HepG2 (cell line): ENCODE data around the gene ANKRD55. TPM values are rescaled to one million over a fixed set of nuclear protein-coding genes. Genes with fewer than 3 reads are reported as not detected.

Source experiments
- ATAC-seq: fragments of 200-7000 bp; cut with Tn5 transposase; 3 replicates; pipeline ENCODE4 v1.9.1; 2020; ENCODE audit warnings: mild to moderate bottlenecking, moderate library complexity
- BruUV-seq: library from RNA; stranded (reverse); fragments of 400-500 nt; replicated peaks from 2 replicates; lab custom pipeline; 2021; lab: Mats Ljungman, UMichigan
- CTCF ChIA-PET: fragments of 300-600 bp; formaldehyde crosslinking; extraction: SDS; loops from one replicate; lab custom pipeline; 2021; ENCODE audit warnings: low total read pairs, inconsistent platforms, low intra/inter-chr PET ratio; lab: Yijun Ruan, JAX
- POLR2A ChIA-PET: fragments of 350-600 bp; sonication (Branson Sonifier 250); formaldehyde crosslinking; loops from one replicate; lab custom pipeline; 2020; ENCODE audit warnings: antibody characterized with exemption, inconsistent platforms; lab: Yijun Ruan, JAX
- DNase-seq: peaks from one replicate; pipeline ENCODE4 v3.0.0-alpha.2; 2015; ENCODE audit warnings: low spot score
- FAIRE-seq: peaks from 3 replicates; lab custom pipeline; 2011; peaks lifted over from hg19 to GRCh38; lab: Jason Lieb, UNC
- H2AFZ ChIP-seq: one replicate; pipeline ENCODE4 v1.6.1; 2011; ENCODE audit warnings: low read length, inconsistent platforms
- H3K27ac ChIP-seq: fragments of 300-600 bp; 3 replicates; pipeline ENCODE4 v1.8.0; 2011; ENCODE audit warnings: mixed run types, mild to moderate bottlenecking, mixed read lengths, low read length, inconsistent platforms; ENCODE audit not compliant: insufficient read depth; ENCODE audit errors: extremely low read length
- H3K27me3 ChIP-seq, 2 experiments: fragments of 200-600 bp in 1 of 2; 2 replicates in 1 of 2; 3 replicates in 1 of 2; pipeline versions ENCODE4 v1.6.0 to v1.8.0; 2011; ENCODE audit warnings: low read length in 2 of 2, mild to moderate bottlenecking in 2 of 2, moderate library complexity in 2 of 2, inconsistent platforms in 1 of 2; ENCODE audit not compliant: insufficient read depth in 2 of 2, control insufficient read depth in 1 of 2
- H3K36me3 ChIP-seq, 2 experiments: fragments of 200-600 bp in 1 of 2; replicated peaks in 1 of 2; 2 replicates in 1 of 2; 3 replicates in 1 of 2; pipeline versions ENCODE4 v1.5.1 to v1.8.0; 2011; ENCODE audit warnings: low read length in 2 of 2, inconsistent platforms in 1 of 2; ENCODE audit not compliant: insufficient read depth in 2 of 2, control insufficient read depth in 1 of 2
- H3K4me1 ChIP-seq: 2 replicates; pipeline ENCODE4 v1.5.1; 2012; ENCODE audit warnings: low read length, inconsistent platforms; ENCODE audit not compliant: insufficient read depth
- H3K4me2 ChIP-seq: 2 replicates; pipeline ENCODE4 v1.6.0; 2011; ENCODE audit warnings: low read depth, low read length, inconsistent platforms
- H3K4me3 ChIP-seq, 3 experiments: fragments of 200-600 bp in 1 of 3; sonication (generic), shearing (Covaris generic) in 1 of 3; replicated peaks in 1 of 3; 2 replicates each; pipeline ENCODE4 v1.5.1; 2011 to 2016; ENCODE audit warnings: low read length in 3 of 3, inconsistent platforms in 2 of 3, low read depth in 2 of 3, mild to moderate bottlenecking in 2 of 3, control low read depth in 1 of 3, mixed read lengths in 1 of 3; ENCODE audit not compliant: insufficient read depth in 1 of 3
- H3K79me2 ChIP-seq: one replicate; pipeline ENCODE4 v1.6.1; 2011; ENCODE audit warnings: low read length, inconsistent platforms; ENCODE audit not compliant: insufficient read depth
- H3K9ac ChIP-seq: 2 replicates; pipeline ENCODE4 v1.6.0; 2011; ENCODE audit warnings: mild to moderate bottlenecking, low read depth, low read length, inconsistent platforms; ENCODE audit not compliant: insufficient read depth
- H3K9me3 ChIP-seq: 2 replicates; pipeline ENCODE4 v1.5.1; 2012; ENCODE audit warnings: mild to moderate bottlenecking, low read length
- H4K20me1 ChIP-seq: 2 replicates; pipeline ENCODE4 v1.6.0; 2011; ENCODE audit warnings: inconsistent platforms, mild to moderate bottlenecking, low read length, moderate library complexity; ENCODE audit not compliant: insufficient read depth
- ARHGAP35 ChIP-seq: sonication (generic); formaldehyde crosslinking; IDR thresholded peaks from 2 replicates; pipeline ENCODE4 v1.9.0; 2022; ENCODE audit warnings: mild to moderate bottlenecking, inconsistent platforms, moderate library complexity, missing genetic modification reagents, borderline replicate concordance
- ARNT2 ChIP-seq: sonication (generic); formaldehyde crosslinking; IDR thresholded peaks from 2 replicates; pipeline ENCODE4 v1.8.0; 2022; ENCODE audit warnings: mild to moderate bottlenecking, low read depth, missing genetic modification reagents, moderate library complexity
- BRCA1 ChIP-seq: sonication (generic); formaldehyde crosslinking; IDR thresholded peaks from 2 replicates; pipeline ENCODE4 v1.4.0; 2020; ENCODE audit warnings: missing genetic modification reagents
- EP300 ChIP-seq, 3 experiments: sonication (generic) in 1 of 3; formaldehyde crosslinking in 1 of 3; IDR thresholded peaks; 2 replicates each; pipeline versions ENCODE4 v1.5.1 to v1.6.1; 2011 to 2020; ENCODE audit warnings: low read depth in 2 of 3, low read length in 2 of 3, borderline replicate concordance in 1 of 3, improper control_type of control experiment in 1 of 3, mild to moderate bottlenecking in 1 of 3, missing genetic modification reagents in 1 of 3, moderate library complexity in 1 of 3
- HNRNPK ChIP-seq: fragments of 200-400 bp; formaldehyde crosslinking; IDR thresholded peaks from 2 replicates; pipeline ENCODE4 v1.6.1; 2018; ENCODE audit warnings: low read length, low read depth, moderate library complexity, mild to moderate bottlenecking; ENCODE audit not compliant: poor library complexity, severe bottlenecking
- MED13 ChIP-seq: sonication (generic); formaldehyde crosslinking; IDR thresholded peaks from 2 replicates; pipeline ENCODE4 v1.5.0; 2020; ENCODE audit warnings: missing genetic modification reagents
- MIER3 ChIP-seq: IDR thresholded peaks from 2 replicates; pipeline ENCODE4 v1.6.1; 2016; ENCODE audit warnings: missing compliant biosample characterization, borderline replicate concordance
- NRL ChIP-seq: sonication (generic); formaldehyde crosslinking; IDR thresholded peaks from 2 replicates; pipeline ENCODE4 v1.5.0; 2020; ENCODE audit warnings: missing genetic modification reagents, mild to moderate bottlenecking, moderate library complexity, borderline replicate concordance
- POLR2AphosphoS5 ChIP-seq: IDR thresholded peaks from 2 replicates; pipeline ENCODE4 v1.6.1; 2012; ENCODE audit warnings: low read depth, low read length
- SMAD1 ChIP-seq: sonication (generic); formaldehyde crosslinking; IDR thresholded peaks from 2 replicates; pipeline ENCODE4 v1.4.0; 2020; ENCODE audit warnings: missing genetic modification reagents, low read depth, mild to moderate bottlenecking, borderline replicate concordance
- SOX6 ChIP-seq, 2 experiments: fragments of 450-650 bp in 1 of 2; sonication (generic) in 1 of 2; formaldehyde crosslinking in 1 of 2; IDR thresholded peaks; 2 replicates each; pipeline versions ENCODE4 v1.4.0 to v1.6.1; 2017 to 2020; ENCODE audit warnings: antibody characterized with exemption in 1 of 2, mild to moderate bottlenecking in 1 of 2, missing genetic modification reagents in 1 of 2
- ZBTB42 ChIP-seq: sonication (generic); formaldehyde crosslinking; IDR thresholded peaks from 2 replicates; pipeline ENCODE4 v1.5.0; 2020; ENCODE audit warnings: mild to moderate bottlenecking, missing genetic modification reagents
- ZFP82 ChIP-seq: sonication (generic); formaldehyde crosslinking; IDR thresholded peaks from 2 replicates; pipeline ENCODE4 v1.5.1; 2020; ENCODE audit warnings: mild to moderate bottlenecking, missing genetic modification reagents, borderline replicate concordance
- ZFP90 ChIP-seq: sonication (generic); formaldehyde crosslinking; IDR thresholded peaks from 2 replicates; pipeline ENCODE4 v1.8.0; 2022; ENCODE audit warnings: missing genetic modification reagents, mild to moderate bottlenecking, inconsistent platforms, borderline replicate concordance
- ZMYM3 ChIP-seq: sonication (generic); formaldehyde crosslinking; IDR thresholded peaks from 2 replicates; pipeline ENCODE4 v1.5.1; 2020; ENCODE audit warnings: mild to moderate bottlenecking, missing genetic modification reagents
- ZNF256 ChIP-seq: sonication (generic); formaldehyde crosslinking; conservative IDR thresholded peaks from 2 replicates; pipeline ENCODE4 v1.4.0; 2020; ENCODE audit warnings: missing genetic modification reagents
- ZNF598 ChIP-seq: sonication (generic); formaldehyde crosslinking; IDR thresholded peaks from 2 replicates; pipeline ENCODE4 v1.5.1; 2020; ENCODE audit warnings: mild to moderate bottlenecking, missing genetic modification reagents, borderline replicate concordance
- WGBS: methylation state at CpG from one replicate; pipeline ENCODE4 v1.1.6; 2017; ENCODE audit warnings: low lambda C conversion rate; 5-methylcytosine and 5-hydroxymethylcytosine counted together
- in situ Hi-C: cut with HindIII; loops from 2 replicates; pipeline ENCODE4 v1.10.0; 2017; ENCODE audit warnings: low pct_unique_long_range_greater_than_20kb; ENCODE audit not compliant: extremely low pct_ligation_motif_present
- intact Hi-C: fragments of 100-400 bp; cut with micrococcal nuclease; formaldehyde crosslinking; loops from one replicate; pipeline ENCODE4 v1.10.0; 2022; ENCODE audit not compliant: unreplicated experiment
- polyA plus RNA-seq, 8 experiments: library from polyadenylated mRNA; depleted of rRNA in 3 of 8; stranded (reverse) in 7 of 8; unstranded in 1 of 8; fragments of >200 nt; fragmentation: Illumina TruSeq in 4 of 8; extraction: Trizol in 4 of 8; gene quantifications; 2 replicates each; pipeline versions ENCODE4 v1.2.1 to v1.2.3, GENCODE V29; 2011 to 2016; ENCODE audit warnings: low read depth in 4 of 8, missing spikeins in 1 of 8, mixed read lengths in 1 of 8; ENCODE audit not compliant: insufficient read depth in 1 of 8
- total RNA-seq, 5 experiments: library from RNA; depleted of rRNA; stranded (reverse); fragments of >200 nt; fragmentation: Illumina TruSeq; extraction: Trizol; gene quantifications; 2 replicates each; pipeline ENCODE4 v1.2.3, GENCODE V29; 2016; ENCODE audit warnings: low read depth in 1 of 5
- TF ChIP-seq, protein P1 (sequence below): sonication (generic); formaldehyde crosslinking; IDR thresholded peaks from 2 replicates; pipeline ENCODE4 v1.4.0; 2020; ENCODE audit warnings: missing genetic modification reagents; ENCODE audit errors: not compliant biosample characterization
- TF ChIP-seq, protein P2 (sequence below): sonication (generic); formaldehyde crosslinking; IDR thresholded peaks from 2 replicates; pipeline ENCODE4 v1.9.0; 2021; ENCODE audit warnings: missing genetic modification reagents, mild to moderate bottlenecking, borderline replicate concordance

ANKRD55 gene
- total and polyA plus RNA-seq, 2 of the 13 experiments (the other 11 are each of a cell fraction or from before 2014, with no cell fraction given), result 0.11 to 0.28 TPM

DNA sequence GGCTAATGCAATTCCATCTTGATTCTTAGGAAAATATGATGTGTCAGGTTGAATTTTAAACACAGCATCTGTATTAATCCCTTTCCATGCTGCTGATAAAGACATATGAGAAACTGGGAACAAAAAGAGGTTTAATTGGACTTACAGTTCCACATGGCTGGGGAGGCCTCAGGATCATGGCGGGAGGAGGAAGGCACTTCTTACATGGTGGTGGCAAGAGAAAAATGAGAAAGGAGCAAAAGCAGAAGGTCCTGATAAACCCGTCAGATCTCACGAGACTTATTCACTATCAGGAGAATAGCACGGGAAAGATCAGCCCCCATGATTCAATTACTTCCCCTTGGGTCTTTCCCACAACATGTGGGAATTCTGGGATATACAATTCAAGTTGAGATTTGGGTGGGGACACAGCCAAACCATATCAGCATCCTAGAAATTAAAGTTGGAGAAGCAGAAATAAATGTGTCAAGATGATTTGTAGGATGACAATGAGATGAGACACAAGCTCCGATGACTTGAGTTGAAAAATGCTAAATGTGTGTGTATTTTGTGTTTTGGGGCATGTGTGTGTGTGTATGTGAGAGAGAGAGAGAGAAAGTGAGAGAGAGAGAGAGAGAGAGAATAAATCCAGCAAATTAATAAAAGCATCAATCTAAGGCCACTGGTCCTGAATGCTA lies 48.5 kb upstream of the ANKRD55 start:
- BruUV-seq, result no TSS peak
- Histone ChIP-seq H2AFZ (no peak overlapping the region), H3K27ac (no peak overlapping the region), H3K79me2 (no peaks in the 10 kb centered on the region), H3K27me3 (no peaks in the 10 kb centered on the region), H3K9me3 (no peaks in the 10 kb centered on the region), H3K4me3 (no peak overlapping the region), H3K36me3 (no peaks in the 10 kb centered on the region), H3K4me1 (peaks cover 31% of the 10 kb centered on the region), H3K4me2 (no peak overlapping the region), H4K20me1 (no peaks in the 10 kb centered on the region), H3K9ac (no peak overlapping the region)
- FAIRE-seq, result no peak
- CTCF ChIA-PET, result no interaction called here
- TF ChIP-seq ARNT2 (CRISPR knock-in tag) (no peak), ZNF256 (CRISPR knock-in tag) (no peak), ARHGAP35 (CRISPR knock-in tag) (no peak), POLR2AphosphoS5 (no peak), MIER3 (CRISPR knock-in tag) (no peak), ZBTB42 (CRISPR knock-in tag) (no peak), ZNF598 (CRISPR knock-in tag) (no peak), HNRNPK (no peak), SMAD1 (CRISPR knock-in tag) (no peak), ZMYM3 (CRISPR knock-in tag) (no peak), ZFP82 (CRISPR knock-in tag) (no peak), ZFP90 (CRISPR knock-in tag) (no peak), MED13 (CRISPR knock-in tag) (no peak), BRCA1 (CRISPR knock-in tag) (no peak), SOX6 (IDR thresholded peaks at IDR 0.05) (no peak), SOX6 (CRISPR knock-in tag; IDR thresholded peaks at IDR 0.05) (no peak), NRL (CRISPR knock-in tag) (no peak), EP300 (IDR thresholded peaks at IDR 0.05; ENCODE audit: low read depth in 2 of 2, low read length in 2 of 2) (no peak), EP300 (CRISPR knock-in tag; IDR thresholded peaks at IDR 0.05; ENCODE audit: borderline replicate concordance) (no peak)
- TF ChIP-seq, protein P1, sequence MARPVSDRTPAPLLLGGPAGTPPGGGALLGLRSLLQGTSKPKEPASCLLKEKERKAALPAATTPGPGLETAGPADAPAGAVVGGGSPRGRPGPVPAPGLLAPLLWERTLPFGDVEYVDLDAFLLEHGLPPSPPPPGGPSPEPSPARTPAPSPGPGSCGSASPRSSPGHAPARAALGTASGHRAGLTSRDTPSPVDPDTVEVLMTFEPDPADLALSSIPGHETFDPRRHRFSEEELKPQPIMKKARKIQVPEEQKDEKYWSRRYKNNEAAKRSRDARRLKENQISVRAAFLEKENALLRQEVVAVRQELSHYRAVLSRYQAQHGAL (CRISPR knock-in tag), result no peak
- TF ChIP-seq, protein P2, sequence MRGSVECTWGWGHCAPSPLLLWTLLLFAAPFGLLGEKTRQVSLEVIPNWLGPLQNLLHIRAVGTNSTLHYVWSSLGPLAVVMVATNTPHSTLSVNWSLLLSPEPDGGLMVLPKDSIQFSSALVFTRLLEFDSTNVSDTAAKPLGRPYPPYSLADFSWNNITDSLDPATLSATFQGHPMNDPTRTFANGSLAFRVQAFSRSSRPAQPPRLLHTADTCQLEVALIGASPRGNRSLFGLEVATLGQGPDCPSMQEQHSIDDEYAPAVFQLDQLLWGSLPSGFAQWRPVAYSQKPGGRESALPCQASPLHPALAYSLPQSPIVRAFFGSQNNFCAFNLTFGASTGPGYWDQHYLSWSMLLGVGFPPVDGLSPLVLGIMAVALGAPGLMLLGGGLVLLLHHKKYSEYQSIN (CRISPR knock-in tag), result no peak
- in situ Hi-C loops, result no loop called here
- POLR2A ChIA-PET, result no interaction called here
- no peak for DNase-seq
- ATAC-seq, result no peak
- intact Hi-C loops, result no loop called here
- 71% methylated on average over 5 of the region's 5 CpGs for WGBS
